ENCODE results near the gene TDRD12.

Gene TDRD12

DNA sequence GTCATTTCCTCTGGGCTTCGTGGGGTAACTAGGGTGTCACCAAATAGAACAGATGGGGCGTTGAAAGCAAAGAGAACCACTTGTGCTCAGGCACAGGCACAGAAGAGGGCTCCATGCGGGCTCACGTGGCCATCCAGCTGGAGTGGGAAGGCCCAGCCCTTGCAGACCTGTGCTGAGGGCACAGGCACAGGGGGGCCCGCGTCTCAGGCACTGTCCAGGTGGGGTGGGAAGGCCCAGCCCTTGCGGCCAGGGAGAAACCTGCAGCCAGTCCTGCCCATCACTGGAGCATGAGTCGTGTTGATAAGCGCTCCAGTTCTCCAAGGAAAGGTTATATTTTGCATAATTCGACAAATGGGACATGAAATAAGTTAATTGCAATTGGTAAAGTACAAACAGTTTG is 92.5 kb downstream of the TDRD12 start:
- TF ChIP-seq, protein P1, sequence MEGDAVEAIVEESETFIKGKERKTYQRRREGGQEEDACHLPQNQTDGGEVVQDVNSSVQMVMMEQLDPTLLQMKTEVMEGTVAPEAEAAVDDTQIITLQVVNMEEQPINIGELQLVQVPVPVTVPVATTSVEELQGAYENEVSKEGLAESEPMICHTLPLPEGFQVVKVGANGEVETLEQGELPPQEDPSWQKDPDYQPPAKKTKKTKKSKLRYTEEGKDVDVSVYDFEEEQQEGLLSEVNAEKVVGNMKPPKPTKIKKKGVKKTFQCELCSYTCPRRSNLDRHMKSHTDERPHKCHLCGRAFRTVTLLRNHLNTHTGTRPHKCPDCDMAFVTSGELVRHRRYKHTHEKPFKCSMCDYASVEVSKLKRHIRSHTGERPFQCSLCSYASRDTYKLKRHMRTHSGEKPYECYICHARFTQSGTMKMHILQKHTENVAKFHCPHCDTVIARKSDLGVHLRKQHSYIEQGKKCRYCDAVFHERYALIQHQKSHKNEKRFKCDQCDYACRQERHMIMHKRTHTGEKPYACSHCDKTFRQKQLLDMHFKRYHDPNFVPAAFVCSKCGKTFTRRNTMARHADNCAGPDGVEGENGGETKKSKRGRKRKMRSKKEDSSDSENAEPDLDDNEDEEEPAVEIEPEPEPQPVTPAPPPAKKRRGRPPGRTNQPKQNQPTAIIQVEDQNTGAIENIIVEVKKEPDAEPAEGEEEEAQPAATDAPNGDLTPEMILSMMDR (IDR thresholded peaks at IDR 0.05; ENCODE audit: low read length, missing control alignments): no peak
- no peak for DNase-seq (ENCODE audit: low read depth)
- no peak overlapping the region for H3K4me3 ChIP-seq (replicated peaks; ENCODE audit: low read depth, low read length)

DNA sequence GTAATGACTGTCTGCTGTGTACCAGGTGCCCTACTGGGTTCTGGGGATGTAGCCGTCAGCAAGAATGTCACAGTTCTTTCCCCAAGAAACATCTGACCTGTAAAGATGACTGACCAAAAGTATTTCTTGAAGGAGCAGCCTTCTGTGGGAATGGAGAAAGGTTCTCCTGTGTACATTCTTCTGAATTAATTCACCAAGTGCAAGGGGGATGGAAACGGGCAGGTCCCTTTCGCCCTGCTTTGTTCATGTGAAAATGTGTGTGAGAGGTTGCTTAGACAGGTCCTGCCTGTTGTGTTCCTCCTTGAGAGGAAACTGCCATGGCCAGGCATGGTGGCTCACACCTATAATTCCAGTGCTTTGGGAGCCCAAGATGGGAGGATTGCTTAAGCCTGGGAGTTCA is 93.0 kb downstream of the TDRD12 start:
- TF ChIP-seq, protein P1 (IDR thresholded peaks at IDR 0.05; ENCODE audit: low read length, missing control alignments): no peak
- no peak overlapping the region for H3K4me3 ChIP-seq (replicated peaks; ENCODE audit: low read depth, low read length)
- DNase-seq (ENCODE audit: low read depth): no peak

DNA sequence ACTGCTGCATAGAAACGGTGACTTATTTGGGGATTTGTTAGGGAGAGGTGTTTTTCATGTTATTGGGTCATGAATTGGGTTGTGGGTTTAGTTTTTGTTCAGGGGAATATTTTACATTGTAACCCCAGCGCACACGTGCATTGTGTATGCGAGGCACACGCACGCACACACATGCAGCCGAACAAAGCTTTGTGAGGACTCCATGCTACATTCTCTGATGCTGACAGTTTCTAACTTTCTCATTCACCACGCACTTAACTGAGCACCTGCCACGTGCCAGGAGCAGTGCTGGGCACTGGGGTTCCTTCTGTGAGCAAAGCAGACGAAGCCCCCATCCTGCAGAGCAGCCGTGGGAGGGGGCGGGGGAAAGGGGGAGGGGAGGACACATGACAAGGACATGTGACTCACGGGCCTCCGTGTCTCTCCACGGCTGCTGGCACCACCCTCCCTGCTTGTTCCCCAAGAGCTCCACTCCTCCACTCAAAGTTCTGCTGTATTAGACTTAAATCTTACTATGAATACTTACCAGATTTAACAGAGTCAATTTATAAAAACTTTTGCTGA is 94.4 kb downstream of the TDRD12 start:
- no peak for DNase-seq (ENCODE audit: low read depth)
- H3K4me3 ChIP-seq (replicated peaks; ENCODE audit: low read depth, low read length): no peak overlapping the region
- TF ChIP-seq, protein P1 (IDR thresholded peaks at IDR 0.05; ENCODE audit: low read length, missing control alignments): no peak

DNA sequence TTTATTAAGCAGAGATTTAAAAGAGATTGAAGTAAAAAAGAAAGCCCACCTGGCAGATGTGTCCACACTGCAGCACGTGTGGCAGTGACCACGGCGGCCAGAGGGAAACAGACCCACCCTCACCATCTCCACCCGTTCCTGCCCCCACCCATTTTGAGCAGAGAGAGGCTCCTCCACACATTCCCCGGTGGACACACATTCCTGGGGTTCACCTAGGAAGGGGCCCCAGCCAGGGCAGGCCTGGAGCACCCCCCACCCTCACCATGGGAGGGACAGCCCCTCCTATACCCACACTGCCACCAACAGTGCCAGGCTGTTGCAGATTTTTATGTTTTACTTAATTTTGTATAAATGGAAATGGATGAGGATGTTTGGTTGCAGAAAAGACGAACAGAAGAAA is 95.1 kb downstream of the TDRD12 start:
- TF ChIP-seq, protein P1 (IDR thresholded peaks at IDR 0.05; ENCODE audit: low read length, missing control alignments): no peak
- H3K4me3 ChIP-seq (replicated peaks; ENCODE audit: low read depth, low read length): no peak overlapping the region
- no peak for DNase-seq (ENCODE audit: low read depth)

DNA sequence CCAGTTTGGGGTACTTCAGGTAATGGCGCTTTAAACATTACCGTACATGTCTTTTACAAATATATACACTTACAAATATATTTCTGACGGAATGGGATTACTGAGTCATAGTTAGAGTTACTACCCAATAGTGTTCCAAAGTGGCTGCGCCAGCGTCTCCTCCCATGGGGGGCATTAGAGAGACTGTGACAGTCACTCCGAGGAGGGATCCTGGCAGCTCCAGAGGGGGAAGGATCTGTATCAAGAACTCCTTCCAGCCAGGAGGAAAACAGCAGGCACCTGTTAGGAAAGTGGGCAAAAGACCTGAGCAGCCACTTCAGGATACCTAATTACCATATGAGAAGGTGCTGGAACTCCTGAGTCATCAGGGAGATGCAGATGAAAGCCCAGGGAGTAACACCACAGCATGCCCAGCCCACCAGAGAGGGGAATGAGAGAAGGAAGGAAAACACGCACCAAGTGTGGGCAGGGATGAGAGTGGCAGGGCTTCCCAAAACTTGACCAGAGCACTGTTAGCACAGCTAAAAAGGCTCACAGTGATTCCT is 97.1 kb downstream of the TDRD12 start:
- no peak for DNase-seq (ENCODE audit: low read depth)
- no peak overlapping the region for H3K4me3 ChIP-seq (replicated peaks; ENCODE audit: low read depth, low read length)
- TF ChIP-seq, protein P1 (IDR thresholded peaks at IDR 0.05; ENCODE audit: low read length, missing control alignments): no peak

DNA sequence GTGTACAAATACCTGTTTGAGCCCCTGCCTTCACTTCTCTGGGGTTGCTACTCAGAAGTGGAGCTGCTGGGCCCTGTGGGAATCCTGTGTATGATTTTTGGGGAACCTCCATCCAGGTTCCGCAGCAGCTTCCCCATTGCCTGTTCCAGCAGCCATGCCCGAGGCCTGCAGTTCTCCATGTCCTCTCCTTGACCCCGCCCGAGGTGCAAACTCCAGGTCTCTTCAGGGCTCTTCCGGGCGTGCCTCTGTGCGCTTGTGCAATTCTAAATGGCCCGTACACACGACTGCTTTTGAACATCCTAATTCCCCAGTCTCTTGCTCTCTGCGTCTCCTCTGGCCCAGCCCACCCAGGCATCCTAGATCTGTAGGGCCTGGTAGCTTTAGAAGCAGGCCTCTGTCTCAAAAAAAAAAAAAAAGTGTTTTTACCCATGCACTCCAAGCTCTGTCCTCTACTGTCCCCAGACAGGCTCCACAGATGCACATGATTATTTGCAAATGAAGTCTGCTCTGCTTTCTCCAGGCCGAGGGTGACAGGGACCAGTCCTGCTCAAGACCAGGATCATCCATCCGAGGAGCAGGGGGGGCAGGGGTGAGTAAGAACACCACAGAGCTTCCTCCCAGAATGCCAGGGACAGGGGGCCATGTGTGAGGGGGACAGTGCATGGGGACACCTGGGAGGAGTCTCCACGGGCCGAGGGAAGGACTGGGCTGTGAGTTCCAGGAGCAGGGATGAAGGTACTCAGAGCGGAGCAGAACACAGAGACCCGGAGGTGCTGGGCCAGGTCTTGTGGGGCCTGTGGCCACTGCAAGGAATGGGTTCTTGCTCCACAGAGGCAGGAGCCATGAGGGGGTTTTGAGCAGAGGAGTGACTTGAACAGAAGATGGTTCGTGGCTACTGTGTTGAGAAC is 98.3 kb downstream of the TDRD12 start:
- DNase-seq (ENCODE audit: low read depth): no peak
- no peak overlapping the region for H3K4me3 ChIP-seq (replicated peaks; ENCODE audit: low read depth, low read length)
- TF ChIP-seq, protein P1 (IDR thresholded peaks at IDR 0.05; ENCODE audit: low read length, missing control alignments): no peak
